Astrocyte of the spinal cord (primary cell): ENCODE measurements around the gene IFT80.

Source experiments
- DNase-seq: peaks from one replicate; pipeline ENCODE4 v3.0.0; 2011; ENCODE audit warnings: low read depth, low spot score
- H3K4me3 ChIP-seq: 2 replicates; pipeline ENCODE4 v1.5.1; 2011; ENCODE audit warnings: low read depth, mild to moderate bottlenecking, low read length, moderate library complexity
- CTCF ChIP-seq: IDR thresholded peaks from 2 replicates; pipeline ENCODE4 v1.5.1; 2012; ENCODE audit warnings: low read depth, mild to moderate bottlenecking, low read length, inconsistent platforms
- in situ Hi-C: cut with HindIII; loops from 2 replicates; pipeline ENCODE4 v1.10.0; 2017; ENCODE audit warnings: low sequenced_read_pairs

IFT80 gene

GRCh38 chr3:160232014-160232413 is 167.0 kb downstream of the IFT80 start:
- in situ Hi-C loops: no loop called here
- no peak for TF ChIP-seq CTCF
- no peak overlapping the region for H3K4me3 ChIP-seq
- no peak for DNase-seq

- DNase-seq: no peak
- in situ Hi-C loops: no loop called here
- TF ChIP-seq CTCF: no peak
- H3K4me3 ChIP-seq: no peak overlapping the region
Measured at GRCh38 chr3:160227419-160227818, 171.6 kb downstream of the IFT80 start.

GRCh38 chr3:160226026-160226907 is 172.8 kb downstream of the IFT80 start:
- TF ChIP-seq CTCF: no peak
- no peak for DNase-seq
- in situ Hi-C loops: no loop called here
- H3K4me3 ChIP-seq: peak overlapping the region; percentile 24

- TF ChIP-seq CTCF: no peak
- DNase-seq: no peak
- in situ Hi-C loops: no loop called here
- peak within 1 kb of the TSS; percentile 26 for H3K4me3 ChIP-seq
Measured at GRCh38 chr3:160225176-160226025, 173.6 kb downstream of the IFT80 start, which contains the start of gene C3orf80. C3orf80 (plus strand) TSS chr3:160225422; CDS start chr3:160225636, 214 bp downstream.

GRCh38 chr3:160224811-160225175 is 174.2 kb downstream of the IFT80 start:
- in situ Hi-C loops: loop anchor here (25.0 kb wide), 1 partner anchor 187 kb away; no protein-coding TSS in a partner anchor
- peak overlapping the region; percentile 26 for H3K4me3 ChIP-seq
- TF ChIP-seq CTCF: no peak
- DNase-seq: no peak

GRCh38 chr3:160224256-160224655 is 174.8 kb downstream of the IFT80 start:
- DNase-seq: no peak
- in situ Hi-C loops: loop anchor here (25.0 kb wide), 1 partner anchor 187 kb away; no protein-coding TSS in a partner anchor

More at GRCh38 chr3:160224256-160224655, 174.8 kb downstream of the IFT80 start:
- no peak for TF ChIP-seq CTCF
- no peak overlapping the region for H3K4me3 ChIP-seq
